ENCODE measurements around the gene RNF130. TPM values are rescaled to one million over a fixed set of nuclear protein-coding genes. Genes with fewer than 3 reads are reported as not detected.
"Not testable (repeated sequence)": the region's sequence is repeated elsewhere in the genome, so short reads cannot be mapped to it uniquely, and the experiment has no call there.

The RNF130 gene
- total and polyA plus RNA-seq, 4 donors = 71.7 to 95.8 (median 77.1) TPM

DNA sequence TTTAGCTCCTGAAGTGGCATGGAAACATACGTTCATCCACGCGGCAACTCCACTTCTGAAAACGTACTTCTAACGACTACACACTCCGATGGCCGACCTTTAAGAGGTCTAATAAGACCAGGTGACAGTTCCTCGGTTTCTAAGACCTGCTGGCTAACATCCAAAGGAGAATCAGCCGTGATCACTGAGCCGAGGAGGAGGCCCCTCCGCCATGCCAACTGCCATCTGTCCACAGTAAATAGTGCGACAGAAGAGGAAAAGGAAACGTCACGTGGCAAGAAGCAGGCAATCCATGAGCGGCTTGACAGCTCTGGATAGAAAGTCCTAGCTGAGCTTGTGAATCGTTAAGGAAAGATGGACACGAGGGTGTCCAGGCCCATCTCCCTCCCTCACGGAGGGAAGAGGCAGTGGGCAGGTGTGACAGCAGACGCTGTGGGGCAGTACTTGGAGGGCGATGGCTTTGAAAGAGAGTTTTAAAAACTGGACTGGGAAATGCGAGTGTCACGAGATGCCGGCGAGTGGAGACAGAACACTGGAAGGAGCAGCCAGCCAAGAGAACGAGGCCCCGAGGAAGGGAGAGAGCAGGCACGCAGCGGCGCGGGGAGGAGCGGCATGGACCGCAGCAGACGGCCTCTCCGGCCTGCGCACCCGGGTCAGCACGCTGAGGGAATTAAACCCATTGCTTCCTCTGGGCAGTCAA is 97.2 kb downstream of the RNF130 start:
- WGBS, 2 donors = 90 to 92% methylated on average over 37 of the region's 37 CpGs

DNA sequence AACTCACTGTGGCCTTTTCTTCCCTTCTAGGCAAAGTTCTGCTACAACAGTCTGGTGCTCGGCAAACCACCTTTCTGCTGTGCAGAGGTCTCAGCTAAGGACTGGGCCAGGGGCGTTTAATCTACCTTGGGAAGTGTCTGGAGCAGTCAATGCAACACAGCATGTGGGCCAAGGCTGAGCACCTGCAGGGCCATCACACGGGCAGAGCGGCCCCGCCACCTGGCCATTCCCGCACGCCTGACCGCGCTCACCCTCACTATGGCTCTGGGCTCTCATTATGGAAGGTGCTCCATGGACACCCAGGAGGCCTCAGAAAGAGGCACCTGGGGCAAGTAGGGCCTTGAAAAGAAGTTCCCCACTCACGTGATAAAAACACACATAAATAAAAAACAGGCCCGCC is 98.2 kb downstream of the RNF130 start:
- intact Hi-C loops (cut with DNase I) = no loop called here
- Histone ChIP-seq H3K4me1 (ENCODE audit: control insufficient read depth in 1 of 2, insufficient read depth in 2 of 2, low read length in 2 of 2) (no peaks in the 10 kb centered on the region), H3K4me3 (ENCODE audit: low read length in 2 of 2) (no peak overlapping the region), H3K36me3 (ENCODE audit: control insufficient read depth in 1 of 2, insufficient read depth in 2 of 2, low read length in 1 of 2) (peaks cover 0 to 10% of the 10 kb centered on the region in 2 donors), H3K27me3 (ENCODE audit: control insufficient read depth in 1 of 2, insufficient read depth in 2 of 2, low read length in 1 of 2) (no peaks in the 10 kb centered on the region), H3K27ac (ENCODE audit: low read depth in 1 of 2, low read length in 2 of 2) (no peak overlapping the region), H3K9me3 (ENCODE audit: control insufficient read depth, low read length) (no peaks in the 10 kb centered on the region)
- no peak for DNase-seq
- ATAC-seq (ENCODE audit: low FRiP score) = no peak
- WGBS, 2 donors = 93 to 94% methylated on average over 11 of the region's 11 CpGs

More for the DNA sequence above, 97.2 kb downstream of the RNF130 start:
- Histone ChIP-seq H3K27ac (ENCODE audit: low read depth in 1 of 2, low read length in 2 of 2) (no peak overlapping the region), H3K9me3 (ENCODE audit: control insufficient read depth, low read length) (no peaks in the 10 kb centered on the region), H3K4me3 (ENCODE audit: low read length in 2 of 2) (no peak overlapping the region), H3K27me3 (ENCODE audit: control insufficient read depth in 1 of 2, insufficient read depth in 2 of 2, low read length in 1 of 2) (no peaks in the 10 kb centered on the region), H3K4me1 (ENCODE audit: control insufficient read depth in 1 of 2, insufficient read depth in 2 of 2, low read length in 2 of 2) (no peaks in the 10 kb centered on the region), H3K36me3 (ENCODE audit: control insufficient read depth in 1 of 2, insufficient read depth in 2 of 2, low read length in 1 of 2) (peaks cover 0 to 10% of the 10 kb centered on the region in 2 donors)
- no peak for DNase-seq
- intact Hi-C loops (cut with DNase I) = no loop called here
- ATAC-seq (ENCODE audit: low FRiP score) = no peak

DNA sequence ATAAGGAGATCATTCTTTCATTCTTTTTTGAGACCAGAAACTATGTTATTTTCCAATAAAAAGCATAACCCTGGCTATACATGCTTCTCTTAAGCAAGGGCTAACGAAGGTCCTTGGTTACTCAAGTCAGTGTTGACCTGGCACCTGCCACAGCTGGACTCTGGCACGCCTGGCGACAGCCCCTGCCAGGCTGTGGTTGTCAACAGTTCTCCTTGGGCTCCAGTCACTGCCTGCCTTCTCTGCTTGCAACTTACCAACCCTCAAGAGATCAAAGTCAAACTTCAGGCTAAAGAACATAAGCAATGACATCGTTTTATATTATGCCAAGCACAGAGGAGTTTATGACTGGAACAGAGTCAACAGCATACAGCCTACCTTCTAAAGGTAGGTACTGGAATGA is 102.4 kb downstream of the RNF130 start:
- intact Hi-C loops (cut with DNase I) = no loop called here
- Histone ChIP-seq H3K27ac (ENCODE audit: low read depth in 1 of 2, low read length in 2 of 2) (no peak overlapping the region), H3K36me3 (ENCODE audit: control insufficient read depth in 1 of 2, insufficient read depth in 2 of 2, low read length in 1 of 2) (peaks cover 0 to 4% of the 10 kb centered on the region in 2 donors), H3K27me3 (ENCODE audit: control insufficient read depth in 1 of 2, insufficient read depth in 2 of 2, low read length in 1 of 2) (no peaks in the 10 kb centered on the region), H3K9me3 (ENCODE audit: control insufficient read depth, low read length) (no peaks in the 10 kb centered on the region), H3K4me3 (ENCODE audit: low read length in 2 of 2) (no peak overlapping the region), H3K4me1 (ENCODE audit: control insufficient read depth in 1 of 2, insufficient read depth in 2 of 2, low read length in 2 of 2) (no peaks in the 10 kb centered on the region)
- DNase-seq (no peak), ATAC-seq (ENCODE audit: low FRiP score) (no peak)
- 92 to 93% methylated on average over 4 of the region's 4 CpGs for WGBS, 2 donors

DNA sequence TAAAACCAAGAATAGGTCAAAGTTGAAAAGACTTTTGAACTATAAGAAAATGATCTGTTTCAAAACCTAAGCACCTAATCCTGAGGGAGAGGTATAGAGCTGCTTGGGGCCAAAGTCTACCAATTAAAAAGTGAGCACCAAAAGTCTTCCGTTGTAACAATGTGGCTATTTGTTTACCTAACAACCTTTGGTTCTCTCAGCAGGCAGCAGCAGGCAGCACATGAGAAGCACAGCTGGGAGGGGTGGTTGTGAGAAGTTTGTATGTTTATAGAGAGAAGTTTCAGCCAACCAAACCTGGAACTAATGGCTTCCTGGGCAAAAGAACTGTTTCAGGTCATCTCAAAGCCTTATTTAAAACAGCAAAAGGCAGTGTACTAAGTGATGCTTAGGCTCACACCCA is 104.1 kb downstream of the RNF130 start:
- no peaks in the 10 kb centered on the region for H3K4me1 ChIP-seq (ENCODE audit: control insufficient read depth in 1 of 2, insufficient read depth in 2 of 2, low read length in 2 of 2)
- ATAC-seq (ENCODE audit: low FRiP score) (no peak), DNase-seq (no peak)
- intact Hi-C loops (cut with DNase I) = no loop called here
- H3K27ac ChIP-seq (ENCODE audit: low read depth in 1 of 2, low read length in 2 of 2) = no peak overlapping the region
- H3K36me3 ChIP-seq (ENCODE audit: control insufficient read depth in 1 of 2, insufficient read depth in 2 of 2, low read length in 1 of 2) = peaks cover 0 to 4% of the 10 kb centered on the region in 2 donors
- H3K9me3 ChIP-seq (ENCODE audit: control insufficient read depth, low read length) = no peaks in the 10 kb centered on the region
- WGBS, 2 donors = 53 to 54% methylated on average over 1 of the region's 1 CpG
- H3K27me3 ChIP-seq (ENCODE audit: control insufficient read depth in 1 of 2, insufficient read depth in 2 of 2, low read length in 1 of 2) = no peaks in the 10 kb centered on the region
- no peak overlapping the region for H3K4me3 ChIP-seq (ENCODE audit: low read length in 2 of 2)

DNA sequence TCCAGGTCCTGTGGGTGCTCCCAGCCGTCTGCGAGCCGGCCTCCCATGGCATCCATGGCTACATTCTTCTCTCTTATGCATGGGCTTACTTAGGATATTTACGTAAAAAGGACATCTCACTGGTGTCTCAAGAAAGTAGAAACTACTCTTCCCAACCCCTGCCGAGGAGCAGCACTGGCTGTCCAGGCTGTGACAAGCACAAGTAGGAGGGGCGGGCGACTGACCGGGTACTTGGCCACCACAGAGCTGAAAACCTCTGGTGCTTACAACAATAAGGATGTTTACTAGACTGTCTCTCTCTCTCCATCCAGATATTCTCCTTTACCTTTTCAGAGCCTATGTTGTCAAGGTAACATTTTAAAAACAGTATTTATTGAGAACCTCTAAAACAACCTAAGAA is 107.5 kb downstream of the RNF130 start:
- 93 to 94% methylated on average over 8 of the region's 8 CpGs for WGBS, 2 donors
- Histone ChIP-seq H3K27me3 (ENCODE audit: control insufficient read depth in 1 of 2, insufficient read depth in 2 of 2, low read length in 1 of 2) (no peaks in the 10 kb centered on the region), H3K9me3 (ENCODE audit: control insufficient read depth, low read length) (no peaks in the 10 kb centered on the region), H3K27ac (ENCODE audit: low read depth in 1 of 2, low read length in 2 of 2) (no peak overlapping the region), H3K36me3 (ENCODE audit: control insufficient read depth in 1 of 2, insufficient read depth in 2 of 2, low read length in 1 of 2) (peaks cover 0 to 4% of the 10 kb centered on the region in 2 donors), H3K4me1 (ENCODE audit: control insufficient read depth in 1 of 2, insufficient read depth in 2 of 2, low read length in 2 of 2) (no peaks in the 10 kb centered on the region), H3K4me3 (ENCODE audit: low read length in 2 of 2) (no peak overlapping the region)
- DNase-seq (no peak), ATAC-seq (ENCODE audit: low FRiP score) (no peak)
- intact Hi-C loops (cut with DNase I) = no loop called here

DNA sequence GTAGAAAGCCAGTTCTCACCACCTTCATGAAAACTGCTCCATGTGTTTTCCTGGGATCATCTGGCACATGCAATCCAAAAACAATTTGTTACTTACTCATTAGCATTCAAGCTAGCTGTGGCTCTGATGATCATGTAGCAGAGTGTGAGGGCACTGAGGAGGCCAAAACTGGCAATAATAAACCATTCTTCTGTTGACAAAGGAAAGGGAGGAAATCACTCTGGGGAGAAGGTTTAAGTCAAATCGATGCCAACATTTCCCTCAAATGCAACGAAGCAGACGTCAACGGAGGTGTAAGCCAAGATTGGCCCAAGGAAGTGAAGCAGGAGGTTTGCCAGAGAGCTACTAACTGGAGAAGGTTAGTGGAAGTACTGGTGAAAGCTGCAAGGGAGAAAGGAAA is 108.2 kb downstream of the RNF130 start:
- no peaks in the 10 kb centered on the region for H3K27me3 ChIP-seq (ENCODE audit: control insufficient read depth in 1 of 2, insufficient read depth in 2 of 2, low read length in 1 of 2)
- 17 to 36% methylated on average over 4 of the region's 4 CpGs for WGBS, 2 donors
- H3K27ac ChIP-seq (ENCODE audit: low read depth in 1 of 2, low read length in 2 of 2) = no peak overlapping the region
- intact Hi-C loops (cut with DNase I) = no loop called here
- no peaks in the 10 kb centered on the region for H3K9me3 ChIP-seq (ENCODE audit: control insufficient read depth, low read length)
- DNase-seq (no peak), ATAC-seq (ENCODE audit: low FRiP score) (no peak)
- H3K36me3 ChIP-seq (ENCODE audit: control insufficient read depth in 1 of 2, insufficient read depth in 2 of 2, low read length in 1 of 2) = peaks cover 0 to 3% of the 10 kb centered on the region in 2 donors
- no peak overlapping the region for H3K4me3 ChIP-seq (ENCODE audit: low read length in 2 of 2)
- no peaks in the 10 kb centered on the region for H3K4me1 ChIP-seq (ENCODE audit: control insufficient read depth in 1 of 2, insufficient read depth in 2 of 2, low read length in 2 of 2)

DNA sequence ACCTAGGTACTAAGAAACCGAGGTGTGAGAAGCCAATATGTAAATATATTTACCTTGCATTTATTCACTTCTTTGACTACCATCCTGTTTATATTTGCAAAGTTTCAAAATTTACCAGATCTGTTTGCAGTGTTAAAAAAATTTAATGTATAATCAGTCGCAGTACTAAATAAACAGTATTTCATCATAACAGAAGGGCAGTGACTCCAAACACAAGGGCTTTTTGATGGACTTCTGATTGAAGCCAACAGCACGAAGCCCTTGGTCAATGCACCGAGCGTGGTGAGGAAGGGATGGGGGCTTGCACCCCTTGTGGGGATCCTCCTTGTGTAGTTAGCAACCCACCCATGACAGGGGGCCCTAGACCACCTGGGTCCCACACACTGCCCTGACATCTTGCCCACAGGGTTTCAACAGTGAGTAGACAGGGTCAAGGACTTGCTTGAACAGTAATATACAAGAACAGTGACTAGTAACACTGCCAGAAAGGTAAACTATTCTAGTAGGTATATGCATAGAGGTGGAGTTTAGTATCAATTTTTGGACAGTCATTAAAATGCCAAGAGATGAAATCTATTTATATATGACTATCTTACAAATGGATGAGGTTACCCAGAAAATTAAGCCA is 111.2 kb downstream of the RNF130 start:
- intact Hi-C loops (cut with DNase I) = no loop called here
- WGBS, 2 donors = 96 to 97% methylated on average over 5 of the region's 5 CpGs
- no peak for ATAC-seq (ENCODE audit: low FRiP score)
- no peak overlapping the region for H3K27ac ChIP-seq (ENCODE audit: low read depth in 1 of 2, low read length in 2 of 2)
- no peak for DNase-seq
- no peaks in the 10 kb centered on the region for H3K4me1 ChIP-seq (ENCODE audit: control insufficient read depth in 1 of 2, insufficient read depth in 2 of 2, low read length in 2 of 2)
- no peaks in the 10 kb centered on the region for H3K36me3 ChIP-seq (ENCODE audit: control insufficient read depth in 1 of 2, insufficient read depth in 2 of 2, low read length in 1 of 2)
- no peak overlapping the region for H3K4me3 ChIP-seq (ENCODE audit: low read length in 2 of 2)
- no peaks in the 10 kb centered on the region for H3K27me3 ChIP-seq (ENCODE audit: control insufficient read depth in 1 of 2, insufficient read depth in 2 of 2, low read length in 1 of 2)
- no peaks in the 10 kb centered on the region for H3K9me3 ChIP-seq (ENCODE audit: control insufficient read depth, low read length)

DNA sequence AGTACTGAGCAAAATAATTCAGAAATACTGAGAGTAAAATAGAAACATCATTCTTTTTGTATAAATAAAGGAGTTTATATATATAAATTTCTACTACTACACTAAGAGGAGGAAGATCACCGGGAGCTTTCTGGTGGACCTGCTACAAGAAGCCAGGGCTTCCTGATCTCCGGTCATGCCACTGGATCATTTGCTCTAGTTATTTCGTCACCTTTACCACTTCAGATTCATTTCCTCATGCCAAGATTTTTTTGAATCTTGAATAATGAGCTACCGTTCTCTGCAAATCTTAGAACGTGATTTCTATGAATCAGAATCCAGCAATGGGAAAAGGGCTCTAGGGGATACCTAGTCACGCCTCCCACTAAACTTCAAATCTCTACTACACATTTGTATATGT is 111.9 kb downstream of the RNF130 start:
- H3K36me3 ChIP-seq (ENCODE audit: control insufficient read depth in 1 of 2, insufficient read depth in 2 of 2, low read length in 1 of 2) = no peaks in the 10 kb centered on the region

DNA sequence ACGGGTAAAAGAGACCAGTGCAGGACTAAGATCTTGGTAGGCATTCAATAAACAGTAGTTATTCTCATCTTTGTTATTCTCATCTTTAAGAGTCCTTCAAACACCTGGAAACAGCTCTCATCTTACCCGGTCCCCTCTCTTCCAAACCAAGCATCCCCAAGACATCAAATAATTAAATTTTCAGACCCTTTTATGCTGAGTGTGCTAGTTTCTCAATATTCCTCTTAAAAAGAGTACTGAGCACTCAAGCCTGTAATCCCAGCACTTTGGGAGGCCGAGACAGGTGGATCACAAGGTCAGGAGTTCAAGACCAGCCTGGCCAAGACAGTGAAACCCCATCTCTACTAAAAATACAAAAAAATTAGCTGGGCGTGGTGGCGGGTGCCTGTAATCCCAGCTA is 112.4 kb downstream of the RNF130 start:
- 94 to 97% methylated on average over 5 of the region's 5 CpGs for WGBS, 2 donors

More for the DNA sequence above, 111.9 kb downstream of the RNF130 start:
- WGBS, 2 donors = 95% methylated on average over 6 of the region's 6 CpGs
- DNase-seq = no peak
- Histone ChIP-seq H3K27ac (ENCODE audit: low read depth in 1 of 2, low read length in 2 of 2) (no peak overlapping the region), H3K4me3 (ENCODE audit: low read length in 2 of 2) (no peak overlapping the region), H3K4me1 (ENCODE audit: control insufficient read depth in 1 of 2, insufficient read depth in 2 of 2, low read length in 2 of 2) (no peaks in the 10 kb centered on the region), H3K27me3 (ENCODE audit: control insufficient read depth in 1 of 2, insufficient read depth in 2 of 2, low read length in 1 of 2) (no peaks in the 10 kb centered on the region), H3K9me3 (ENCODE audit: control insufficient read depth, low read length) (no peaks in the 10 kb centered on the region)
- intact Hi-C loops (cut with DNase I) = no loop called here
- ATAC-seq (ENCODE audit: low FRiP score) = no peak

More for the DNA sequence above, 112.4 kb downstream of the RNF130 start:
- intact Hi-C loops (cut with DNase I); H3K4me1 ChIP-seq (ENCODE audit: control insufficient read depth in 1 of 2, insufficient read depth in 2 of 2, low read length in 2 of 2); ATAC-seq (ENCODE audit: low FRiP score); H3K36me3 ChIP-seq (ENCODE audit: control insufficient read depth in 1 of 2, insufficient read depth in 2 of 2, low read length in 1 of 2); H3K27me3 ChIP-seq (ENCODE audit: control insufficient read depth in 1 of 2, insufficient read depth in 2 of 2, low read length in 1 of 2); H3K9me3 ChIP-seq (ENCODE audit: control insufficient read depth, low read length); H3K27ac ChIP-seq (ENCODE audit: low read depth in 1 of 2, low read length in 2 of 2); DNase-seq; H3K4me3 ChIP-seq (ENCODE audit: low read length in 2 of 2): not testable (repeated sequence)
